HG03558 (cell line): ENCODE results near the gene ATP6V0E2.

Source experiments
- ATAC-seq: cut with Tn5 transposase; IDR thresholded peaks from one replicate; pipeline ENCODE4 v1.9.1; 2021; ENCODE audit warnings: moderate number of reproducible peaks; ENCODE audit not compliant: unreplicated experiment; ENCODE audit errors: extremely low read depth

Gene ATP6V0E2

GRCh38 chr7:149860821-149861727 is 12.7 kb upstream of the ATP6V0E2 start:
- ATAC-seq, result no peak

GRCh38 chr7:149861728-149862045 is 12.1 kb upstream of the ATP6V0E2 start:
- no peak for ATAC-seq

GRCh38 chr7:149862156-149862555 is 11.6 kb upstream of the ATP6V0E2 start:
- no peak for ATAC-seq

- no peak for ATAC-seq
Measured at GRCh38 chr7:149863500-149863899, 10.3 kb upstream of the ATP6V0E2 start.

GRCh38 chr7:149864023-149864422 is 9.7 kb upstream of the ATP6V0E2 start:
- no peak for ATAC-seq

- no peak for ATAC-seq
Measured at GRCh38 chr7:149864751-149865150, 9.0 kb upstream of the ATP6V0E2 start.

- ATAC-seq, result no peak
Measured at GRCh38 chr7:149865437-149865836, 8.3 kb upstream of the ATP6V0E2 start.

GRCh38 chr7:149866139-149866778 is 7.5 kb upstream of the ATP6V0E2 start:
- ATAC-seq, result no peak

- no peak for ATAC-seq
Measured at GRCh38 chr7:149866779-149867447, 6.9 kb upstream of the ATP6V0E2 start.

GRCh38 chr7:149867762-149868622 is 5.8 kb upstream of the ATP6V0E2 start:
- ATAC-seq, result no peak

- ATAC-seq, result no peak
Measured at GRCh38 chr7:149868623-149869290, 5.0 kb upstream of the ATP6V0E2 start.

- no peak for ATAC-seq
Measured at GRCh38 chr7:149869291-149869650, 4.5 kb upstream of the ATP6V0E2 start.

GRCh38 chr7:149869867-149870266 is 3.9 kb upstream of the ATP6V0E2 start:
- no peak for ATAC-seq

- ATAC-seq, result no peak
Measured at GRCh38 chr7:149870274-149870673, 3.5 kb upstream of the ATP6V0E2 start.

GRCh38 chr7:149870701-149871483 is 2.9 kb upstream of the ATP6V0E2 start:
- no peak for ATAC-seq

GRCh38 chr7:149871576-149871975 is 2.2 kb upstream of the ATP6V0E2 start:
- no peak for ATAC-seq

- ATAC-seq, result no peak
Measured at GRCh38 chr7:149872419-149873073, 1.2 kb upstream of the ATP6V0E2 start.

GRCh38 chr7:149873970-149874643 is 338 bp downstream of the ATP6V0E2 start:
- peak; percentile 19 for ATAC-seq
